GM18508 (cell line): ENCODE measurements around the gene ABHD2.
"Not testable (repeated sequence)": the region's sequence is repeated elsewhere in the genome, so short reads cannot be mapped to it uniquely, and the experiment has no call there.

ENCODE experiments used
- ATAC-seq: cut with Tn5 transposase; IDR thresholded peaks from one replicate; pipeline ENCODE4 v1.9.1; 2021; ENCODE audit warnings: moderate number of reproducible peaks; ENCODE audit not compliant: insufficient read depth, unreplicated experiment

ABHD2 gene

DNA sequence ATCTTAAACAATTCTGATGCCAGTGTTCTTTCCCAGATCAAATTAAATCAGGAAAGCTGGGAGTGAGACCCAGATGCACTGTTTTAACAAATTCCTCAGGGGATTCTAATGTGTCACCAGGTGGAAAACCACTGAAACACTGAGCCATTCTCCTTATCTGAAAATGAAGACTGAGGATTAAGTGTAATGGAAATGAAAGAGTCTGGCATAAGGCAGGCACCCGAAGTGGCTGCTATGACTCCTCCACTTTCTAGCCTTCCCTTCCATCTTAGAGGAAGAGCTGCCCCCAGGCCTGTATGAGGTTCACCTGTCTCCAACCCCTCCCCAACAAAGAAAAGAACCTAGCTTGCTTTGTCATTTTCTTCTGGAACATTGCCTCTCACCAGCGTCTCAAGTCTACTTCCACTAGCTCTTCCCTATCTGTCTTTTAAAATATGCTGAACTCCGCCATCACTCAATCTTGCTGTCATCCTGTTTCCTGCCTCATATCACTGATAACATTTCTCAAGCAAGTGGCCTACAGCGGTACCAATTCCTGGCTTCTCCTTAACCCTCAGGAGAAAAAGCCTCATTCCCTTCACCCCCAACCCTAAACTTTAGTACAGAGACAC is 13.7 kb upstream of the ABHD2 start:
- no peak for ATAC-seq

DNA sequence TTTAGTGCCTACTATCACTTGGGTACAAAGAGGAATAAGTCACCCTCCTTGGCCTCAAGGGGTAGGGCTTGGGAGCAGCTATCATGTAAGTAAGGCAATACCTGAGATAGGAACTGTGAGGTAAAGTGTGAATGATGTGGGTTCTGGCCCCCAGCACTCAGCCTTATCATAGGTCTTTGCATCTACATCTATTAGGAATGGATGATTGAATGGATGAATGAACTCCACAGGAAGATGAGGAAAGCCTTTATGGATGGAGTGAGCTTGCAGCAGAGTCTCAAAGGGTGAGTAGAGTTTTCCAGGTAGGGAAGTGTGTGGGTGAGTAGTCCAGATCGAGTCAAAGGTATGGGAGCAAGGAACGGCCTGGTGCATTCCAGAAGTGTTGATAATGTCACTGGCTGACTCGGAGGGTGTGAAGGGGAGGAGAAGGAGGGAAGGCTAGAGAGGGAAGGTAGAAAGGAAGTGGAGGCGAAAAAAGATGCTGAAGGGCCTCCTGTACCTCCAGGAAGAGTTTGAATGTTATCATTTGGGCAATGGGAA is 13.1 kb upstream of the ABHD2 start:
- no peak for ATAC-seq

DNA sequence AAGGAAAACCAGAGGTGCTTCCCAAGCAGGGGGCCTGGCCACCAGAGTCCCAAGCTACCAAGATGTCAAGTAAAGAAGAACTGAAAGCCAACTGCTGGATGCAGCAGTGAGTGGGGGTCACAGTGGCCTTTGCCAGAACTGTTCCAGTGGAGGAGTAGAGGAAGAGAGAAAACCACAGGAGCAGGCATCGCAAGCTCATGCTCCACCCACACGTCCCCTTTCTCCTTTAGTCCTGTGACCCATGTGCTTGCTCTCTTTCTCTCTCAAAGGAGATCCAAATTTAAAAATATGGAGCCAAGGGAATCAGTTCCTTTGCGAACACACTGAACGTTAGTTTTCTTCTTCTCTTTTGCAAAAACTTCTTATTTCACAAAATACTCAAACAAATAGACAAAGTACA is 12.4 kb upstream of the ABHD2 start:
- no peak for ATAC-seq

DNA sequence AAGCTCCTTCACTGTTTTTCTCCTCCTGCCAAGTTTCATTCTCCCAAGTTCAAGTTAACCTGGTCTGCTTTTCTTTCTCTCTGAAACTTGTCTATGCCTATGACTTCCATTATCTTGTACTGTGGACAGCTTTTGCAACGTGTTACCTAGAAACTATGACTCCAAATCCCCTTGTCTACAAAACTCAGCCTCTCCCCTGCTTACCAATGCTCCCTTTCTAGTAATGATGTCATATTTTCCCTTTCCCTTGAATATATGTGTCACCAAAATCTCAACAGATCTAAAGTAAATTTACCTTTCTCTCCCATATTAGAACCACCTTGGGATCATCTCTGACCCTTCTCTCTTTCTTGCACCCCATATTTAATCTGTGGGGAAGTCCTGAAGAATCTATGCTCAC is 10.5 kb upstream of the ABHD2 start:
- ATAC-seq, result no peak

DNA sequence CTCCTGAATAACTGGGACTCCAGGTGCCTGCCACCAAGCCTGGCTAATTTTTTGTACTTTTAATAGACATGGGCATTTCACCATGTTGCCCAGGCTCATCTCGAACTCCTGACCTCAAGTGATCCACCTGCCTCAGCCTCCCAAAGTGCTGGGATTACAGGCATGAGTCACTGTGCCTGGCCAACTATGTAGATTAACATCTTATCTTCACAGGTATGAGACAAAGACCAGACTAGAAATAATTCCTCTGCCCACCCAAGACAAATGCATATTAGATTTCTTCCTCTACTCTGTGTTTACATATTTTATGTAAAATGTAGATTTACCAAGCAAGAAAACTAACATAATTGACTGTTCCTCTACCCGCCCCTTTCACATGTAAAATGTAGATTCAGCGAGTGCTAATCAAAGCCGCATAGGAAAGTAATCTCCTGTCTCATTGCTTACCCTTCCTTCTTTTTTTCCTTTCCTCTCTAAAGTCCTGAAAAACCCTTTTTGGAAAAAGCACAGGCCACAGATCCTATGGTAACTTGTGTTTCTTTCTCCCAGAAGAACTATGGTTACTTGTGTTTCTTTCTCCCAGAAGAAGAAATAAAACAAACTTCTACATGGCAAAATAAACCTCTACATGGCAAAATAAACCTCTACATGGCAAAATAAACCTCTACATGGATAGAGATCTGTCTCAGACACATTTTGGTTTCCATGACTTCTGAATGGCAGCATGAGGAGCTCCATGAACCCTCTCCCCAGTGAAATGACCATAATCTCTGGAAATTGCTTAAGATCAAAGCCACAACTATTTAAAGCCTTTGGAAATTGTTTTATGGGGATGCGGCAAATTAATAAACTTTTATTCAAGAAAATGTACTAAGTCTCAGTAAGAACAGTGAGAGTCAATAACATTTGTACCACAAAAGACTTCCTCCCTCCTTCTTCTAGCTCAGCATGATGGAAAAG is 9.1 kb upstream of the ABHD2 start:
- ATAC-seq, result no peak

DNA sequence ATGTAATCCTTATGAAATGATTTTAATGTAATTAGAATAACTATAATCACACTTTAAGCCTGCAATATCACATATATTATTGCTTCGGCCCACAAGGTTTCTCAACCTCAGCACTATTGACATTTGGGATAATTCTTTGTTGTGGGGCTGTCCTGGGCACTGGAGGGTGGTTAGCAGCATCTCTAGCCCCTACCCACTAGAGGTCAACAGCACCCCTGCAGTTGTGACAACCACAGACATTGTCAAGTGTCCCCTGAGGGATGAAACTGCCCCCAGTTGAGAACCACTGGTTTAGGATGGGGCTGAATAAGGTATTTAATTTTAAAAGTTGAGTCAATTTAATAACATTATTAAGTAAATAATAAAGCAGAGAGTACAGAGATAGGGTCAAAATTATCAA is 6.4 kb upstream of the ABHD2 start:
- ATAC-seq, result no peak

DNA sequence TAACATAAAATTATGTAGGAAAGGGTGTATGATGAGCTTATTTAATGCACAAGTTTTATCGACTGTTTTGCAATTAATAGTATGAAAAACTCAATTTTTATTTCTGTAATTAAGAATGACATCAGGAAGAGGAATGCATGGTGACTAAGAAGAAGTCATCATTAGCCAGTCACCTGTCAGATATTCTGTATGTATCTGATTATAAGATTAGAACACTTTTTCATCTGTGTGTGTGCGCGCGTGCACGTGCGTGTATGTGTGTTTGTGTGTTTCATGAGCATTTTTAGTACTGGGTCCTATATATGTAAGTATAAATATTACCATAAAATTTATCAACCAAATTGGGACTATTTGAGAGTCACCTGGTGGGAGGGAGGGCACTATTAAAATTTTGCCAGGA is 5.0 kb upstream of the ABHD2 start:
- ATAC-seq, result no peak

DNA sequence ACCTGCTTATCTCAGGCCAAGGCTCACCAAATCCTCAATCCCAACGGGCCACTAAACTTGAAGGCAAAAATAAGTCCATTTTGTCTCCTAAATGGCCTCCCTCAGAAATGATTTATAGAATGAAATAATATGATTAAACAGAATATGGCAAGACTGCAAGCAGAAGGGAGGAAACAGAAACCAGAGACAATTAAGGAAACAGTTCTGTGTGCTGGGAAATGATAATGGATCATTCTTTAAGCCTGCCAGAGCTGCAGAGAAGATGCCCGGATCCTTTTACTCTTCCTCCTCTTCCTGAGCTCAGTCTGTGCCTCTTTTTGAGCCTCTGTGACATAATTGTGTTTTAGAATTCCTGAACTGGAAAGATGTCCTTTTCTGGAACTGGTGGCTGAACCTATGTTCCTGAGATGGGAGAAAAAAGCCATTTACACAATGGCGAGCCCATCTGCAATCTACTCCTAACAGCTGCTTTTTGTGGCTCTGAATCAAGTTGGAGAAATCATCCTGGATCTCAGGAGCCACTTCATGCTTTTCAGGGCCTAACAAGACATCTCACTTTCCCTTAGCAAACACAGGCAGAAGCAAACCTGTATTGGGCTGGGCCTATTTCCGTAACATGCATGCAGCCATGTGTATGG is 2.8 kb upstream of the ABHD2 start:
- no peak for ATAC-seq

DNA sequence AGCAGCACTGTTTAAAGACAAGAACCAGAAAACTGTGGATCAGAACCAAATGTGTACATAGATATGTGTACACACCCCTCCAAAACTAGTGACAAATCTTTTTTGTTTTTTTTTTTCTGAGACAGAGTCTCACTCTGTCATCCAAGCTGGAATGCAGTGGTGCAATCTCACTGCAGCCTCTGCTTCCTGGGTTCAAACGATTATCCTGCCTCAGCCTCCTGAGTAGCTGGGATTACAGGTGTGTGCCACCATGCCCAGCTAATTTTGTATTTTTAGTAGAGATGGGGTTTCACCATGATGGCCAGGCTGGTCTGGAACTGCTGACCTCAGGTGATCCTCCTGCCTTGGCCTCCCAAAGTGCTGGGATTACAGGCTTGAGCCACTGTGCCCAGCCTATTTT is 2.3 kb upstream of the ABHD2 start:
- ATAC-seq, result not testable (repeated sequence)

DNA sequence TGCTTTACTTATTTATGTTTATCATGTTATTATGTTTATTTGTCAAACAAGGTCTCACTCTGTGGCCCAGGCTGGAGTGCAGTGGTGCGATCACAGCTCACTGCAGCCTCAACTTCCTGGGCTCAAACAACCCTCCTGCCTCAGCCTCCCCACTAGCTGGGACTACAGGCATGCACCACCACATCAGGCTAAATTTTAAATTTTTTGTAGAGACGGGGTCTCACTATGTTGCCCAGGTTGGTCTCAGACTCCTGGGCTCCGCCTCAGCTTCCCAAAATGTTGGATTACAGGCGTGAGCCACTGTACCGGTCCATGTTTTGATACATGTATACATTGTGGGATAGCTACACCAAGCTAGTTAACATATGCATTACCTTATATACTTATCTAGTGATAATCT is 1.9 kb upstream of the ABHD2 start:
- not testable (repeated sequence) for ATAC-seq

DNA sequence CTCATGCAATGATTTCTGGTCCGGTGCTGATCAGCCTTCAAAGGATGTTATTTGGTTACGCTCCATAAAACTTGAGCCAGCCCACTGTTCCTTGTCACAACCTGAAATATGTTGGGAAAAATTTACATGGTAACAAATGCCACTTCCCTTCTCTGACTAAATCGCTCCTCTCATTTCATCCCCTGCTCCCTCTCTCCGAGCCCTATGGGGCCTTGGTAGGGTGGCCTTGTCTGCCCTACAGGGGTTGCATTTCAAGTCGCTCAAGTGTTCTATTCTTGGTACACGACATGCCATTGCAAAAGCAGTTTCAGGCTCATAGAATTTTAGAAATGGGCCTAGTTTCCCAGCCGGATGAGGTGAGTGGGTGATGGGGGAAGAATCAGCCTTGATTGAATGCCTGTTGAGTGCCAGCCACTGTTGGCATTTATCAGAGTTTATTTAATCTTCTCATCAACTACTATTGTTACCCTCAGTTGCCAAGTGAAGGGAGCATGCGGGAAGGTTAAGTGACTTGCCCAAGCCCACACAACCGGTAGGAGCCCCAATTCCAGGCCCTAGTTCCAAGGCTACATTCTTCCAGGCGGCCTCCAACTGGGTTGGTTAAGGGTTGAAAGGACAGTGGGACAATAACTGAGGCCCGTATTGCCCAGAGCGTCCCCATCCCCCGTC is 961 bp upstream of the ABHD2 start:
- ATAC-seq, result no peak

DNA sequence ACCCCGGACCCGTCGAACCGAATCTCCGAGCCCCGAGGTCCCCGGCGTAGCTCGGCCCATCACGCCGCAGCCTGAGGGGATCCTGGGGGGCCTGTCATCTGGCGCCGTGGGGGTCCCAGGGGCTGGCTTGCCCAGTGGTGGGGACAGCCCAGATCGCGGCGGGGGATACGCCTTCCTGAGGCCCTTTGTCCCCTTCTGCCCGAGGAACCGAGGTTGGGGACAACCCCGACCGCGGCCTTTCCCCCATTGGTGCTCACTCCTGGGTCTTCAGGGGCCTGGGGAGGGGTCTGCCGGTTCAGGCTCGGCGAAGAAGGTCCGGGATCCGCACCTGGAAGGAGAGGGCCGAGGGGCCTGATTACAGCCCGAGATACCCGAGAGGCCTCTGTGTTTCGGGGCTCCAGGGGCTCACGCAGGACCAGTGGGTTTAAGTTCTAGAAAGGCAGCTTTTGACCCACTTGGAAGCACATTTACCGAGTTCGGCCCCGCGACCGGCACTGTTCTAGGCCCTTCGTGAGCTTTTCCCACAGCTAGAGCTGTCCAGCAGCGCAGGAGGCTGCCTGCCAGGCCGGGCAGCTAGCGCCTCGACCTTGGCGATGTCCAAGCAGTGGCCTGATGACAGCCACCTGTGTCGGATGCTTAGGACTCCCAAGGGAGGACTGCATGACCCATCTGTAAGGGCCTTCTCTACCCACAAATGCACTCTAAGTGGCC is 504 bp downstream of the ABHD2 start:
- no peak for ATAC-seq

DNA sequence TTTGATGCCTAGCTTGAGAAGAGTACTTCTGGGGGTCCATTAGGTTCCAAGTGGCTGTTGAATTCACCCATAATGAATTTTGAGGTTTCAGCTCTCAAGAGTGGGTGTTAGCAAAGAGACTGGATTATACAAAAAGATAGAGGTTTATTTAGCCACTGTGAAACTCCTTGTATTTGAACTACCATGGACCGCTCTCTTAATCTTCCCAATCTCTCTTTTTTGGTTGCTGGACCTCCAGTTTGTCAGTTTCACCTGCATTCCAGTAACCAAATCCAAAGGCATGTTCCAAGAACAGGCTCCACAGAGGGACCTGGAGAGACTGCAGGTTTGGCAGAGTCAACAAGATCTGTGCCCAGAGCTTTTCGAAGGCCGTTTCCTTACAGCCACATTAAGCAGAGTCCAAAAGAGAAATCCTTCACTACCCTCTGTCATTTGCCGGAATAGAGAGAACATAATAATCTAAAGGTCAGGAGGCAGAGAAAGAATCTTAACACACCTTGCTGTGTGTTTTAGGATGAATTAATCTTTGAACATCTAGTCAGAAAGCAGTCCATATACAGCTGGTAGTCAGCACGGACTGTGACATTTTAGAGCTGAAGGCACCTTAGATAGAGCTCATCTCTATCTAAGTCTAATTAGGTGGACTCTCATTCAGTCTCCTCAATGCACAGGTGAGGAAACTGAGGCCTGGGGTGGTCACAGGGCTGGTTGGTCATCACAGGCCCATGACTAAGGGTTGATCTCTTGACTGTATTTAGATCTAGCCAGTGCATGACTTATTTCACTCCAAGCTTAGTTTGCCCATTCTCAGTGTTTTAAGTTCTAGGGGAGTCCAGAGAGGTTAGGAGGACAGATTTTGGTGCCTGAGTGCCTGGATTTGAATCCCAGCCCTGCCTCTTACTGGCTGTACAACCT is 1.3 kb downstream of the ABHD2 start:
- no peak for ATAC-seq

DNA sequence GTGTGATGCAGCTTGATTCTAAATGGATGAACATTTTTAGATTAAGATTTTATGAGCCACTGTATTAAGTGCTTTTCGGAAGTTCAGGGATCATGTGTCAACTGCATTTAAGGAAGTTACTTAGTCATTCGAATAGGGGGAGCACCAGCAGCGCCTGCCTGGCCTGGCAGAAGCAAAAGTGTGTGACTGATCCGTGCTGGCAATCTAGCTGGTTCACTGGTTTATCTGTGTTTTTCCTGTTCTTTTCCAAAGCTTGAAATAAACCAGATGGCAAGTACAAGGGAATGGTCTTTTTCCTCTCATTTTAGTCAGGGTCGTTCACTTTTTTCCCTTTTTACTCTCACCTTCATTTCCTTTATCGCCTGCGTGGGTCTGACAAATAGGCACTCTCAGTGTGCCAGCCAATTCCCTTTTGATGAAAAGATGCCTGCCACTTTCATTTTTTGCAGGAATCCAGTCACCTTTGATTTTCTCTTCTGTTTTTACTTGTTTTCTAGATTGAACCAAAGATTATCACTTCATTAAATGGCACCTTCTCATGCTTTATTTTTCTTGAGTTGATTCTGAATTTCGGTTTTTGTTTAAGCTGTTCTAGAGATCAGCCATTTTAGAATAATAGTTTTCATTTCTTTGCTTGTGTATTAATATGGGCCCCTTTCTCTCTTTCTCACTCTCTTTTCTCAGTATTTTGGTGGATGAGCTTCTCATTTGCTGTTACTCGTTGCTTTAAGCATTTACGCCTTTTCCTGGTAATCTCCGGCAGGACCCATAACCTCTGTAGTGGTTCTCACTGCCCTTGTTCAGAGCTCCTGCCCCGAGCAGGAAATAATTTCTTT is 2.8 kb downstream of the ABHD2 start:
- ATAC-seq, result no peak

DNA sequence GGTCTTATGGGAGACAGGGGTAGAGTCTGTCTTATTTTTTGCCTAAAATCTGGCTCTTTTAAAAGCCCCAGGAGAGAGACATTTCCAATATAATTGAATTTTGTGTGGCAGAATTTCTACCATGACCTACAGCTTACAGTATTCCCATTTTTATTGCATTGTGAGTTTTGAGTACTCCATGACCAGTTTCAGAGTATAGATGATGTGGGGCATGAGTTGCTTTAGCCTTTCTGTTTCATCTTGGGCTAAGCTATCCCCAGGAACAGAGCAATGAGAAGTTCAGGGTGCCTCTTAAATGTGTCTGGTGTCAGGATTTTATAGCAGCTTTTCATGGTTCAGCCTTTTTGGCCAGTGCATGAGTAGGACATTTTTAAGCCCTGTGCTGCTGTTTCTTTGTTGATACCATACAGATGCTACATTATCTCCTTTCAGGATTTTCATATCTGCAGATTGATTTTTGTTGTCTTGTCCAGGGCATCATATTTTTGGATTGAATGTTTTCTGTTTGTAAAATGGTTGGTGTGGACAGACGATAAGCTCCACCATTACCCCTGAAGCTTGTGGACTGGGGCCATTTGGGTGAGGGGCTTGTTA is 3.5 kb downstream of the ABHD2 start:
- no peak for ATAC-seq

DNA sequence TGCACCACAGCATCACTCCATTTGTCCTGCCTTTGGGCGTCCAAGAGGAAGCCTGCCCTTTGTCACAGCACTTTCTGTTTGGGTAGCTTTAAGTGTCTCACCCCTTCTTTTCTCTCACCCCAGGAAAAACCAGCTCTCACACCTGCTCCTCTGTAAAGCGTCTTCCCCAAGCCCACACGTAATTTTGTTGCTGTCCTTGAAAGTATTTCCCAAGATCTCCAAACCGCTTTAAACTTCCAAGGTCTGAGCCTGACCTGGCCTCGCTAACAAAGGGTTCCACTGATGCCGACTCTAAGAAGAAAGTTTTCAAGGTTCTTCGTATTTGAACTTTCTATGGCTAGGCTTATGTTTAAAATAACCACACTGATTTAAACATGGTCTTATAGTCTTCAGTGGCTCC is 5.3 kb downstream of the ABHD2 start:
- ATAC-seq, result no peak

DNA sequence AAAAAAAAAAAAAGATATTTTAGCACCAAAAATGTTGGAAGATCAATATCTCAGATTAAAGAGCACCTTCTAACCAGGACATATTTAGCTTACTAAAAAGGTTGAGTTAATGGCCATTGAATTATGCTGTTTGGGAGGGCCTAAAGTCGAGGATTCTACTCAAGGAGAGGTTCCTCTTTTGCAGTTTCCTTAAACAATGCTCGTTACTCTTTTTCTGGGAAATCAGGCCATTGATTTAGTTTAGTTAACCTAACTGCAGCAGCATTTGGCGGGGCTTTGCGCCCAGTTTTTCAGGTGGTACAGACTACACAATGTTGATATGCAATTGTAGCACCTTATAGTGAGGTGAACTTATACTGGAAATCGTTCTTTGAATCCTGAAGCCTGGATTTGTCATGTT is 6.8 kb downstream of the ABHD2 start:
- no peak for ATAC-seq

DNA sequence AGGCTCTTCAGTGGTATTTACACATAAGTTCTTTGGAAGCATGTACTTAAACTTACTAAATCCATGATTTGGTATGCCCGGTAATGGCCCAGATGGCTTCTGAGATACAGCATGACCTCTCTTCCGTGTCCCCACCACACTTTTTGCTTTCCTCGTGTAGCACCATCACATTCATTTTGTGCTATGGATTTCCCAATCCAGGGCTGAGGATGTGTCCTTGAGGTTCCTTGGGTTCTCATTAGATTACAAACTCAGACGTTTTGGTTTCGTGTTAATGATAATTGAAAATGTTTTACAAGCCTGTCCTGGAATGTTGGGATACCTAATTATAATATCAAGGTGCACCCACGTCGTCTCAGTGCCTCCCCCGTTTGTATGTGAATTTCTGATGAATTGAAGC is 7.3 kb downstream of the ABHD2 start:
- ATAC-seq, result no peak
